K562 (cell line): ENCODE results near the gene YBX3. TPM values are rescaled to one million over a fixed set of nuclear protein-coding genes. Genes with fewer than 3 reads are reported as not detected.

Experiments
- ATAC-seq: fragments of 200-7000 bp; cut with Tn5 transposase; 3 replicates; pipeline ENCODE4 v1.9.1; 2020; ENCODE audit warnings: moderate library complexity
- BruUV-seq: library from RNA; stranded (reverse); fragments of 400-500 nt; replicated peaks from 2 replicates; lab custom pipeline; 2021; lab: Mats Ljungman, UMichigan
- CTCF ChIA-PET: fragments of 300-600 bp; formaldehyde crosslinking; extraction: SDS; loops from one replicate; lab custom pipeline; 2021; ENCODE audit warnings: low intra/inter-chr PET ratio; lab: Yijun Ruan, JAX
- POLR2A ChIA-PET: fragments of 300-600, 350-650 bp; sonication (Branson Sonifier 250); formaldehyde crosslinking; extraction: SDS; loops from one replicate; lab custom pipeline; 2021; ENCODE audit warnings: antibody characterized with exemption, inconsistent platforms; lab: Yijun Ruan, JAX
- DNase-seq, 4 experiments: peaks; one replicate each; pipeline versions ENCODE4 v3.0.0 to v3.0.0-alpha.2; 2011 to 2018; ENCODE audit warnings: low spot score in 3 of 4, mixed read lengths in 3 of 4; ENCODE audit errors: extremely low read depth in 1 of 4
- FAIRE-seq: peaks from 2 replicates; lab custom pipeline; 2011; peaks lifted over from hg19 to GRCh38; lab: Jason Lieb, UNC
- H2AFZ ChIP-seq: 2 replicates; pipeline ENCODE4 v1.6.0; 2011; ENCODE audit warnings: low read depth, low read length, control low read depth, inconsistent platforms
- H3K27ac ChIP-seq: fragments of 200-600 bp; 3 replicates; pipeline ENCODE4 v1.8.0; 2011; ENCODE audit warnings: low read depth, mild to moderate bottlenecking, control low read depth, inconsistent platforms, low read length, moderate library complexity, mixed read lengths; ENCODE audit errors: extremely low read depth
- H3K27me3 ChIP-seq, 2 experiments: fragments of 300-600 bp in 1 of 2; 2 replicates in 1 of 2; 3 replicates in 1 of 2; pipeline versions ENCODE4 v1.6.0 to v1.8.0; 2011; ENCODE audit warnings: inconsistent platforms in 2 of 2, low read length in 2 of 2, mild to moderate bottlenecking in 1 of 2, mixed read lengths in 1 of 2, moderate library complexity in 1 of 2; ENCODE audit not compliant: control insufficient read depth in 2 of 2, insufficient read depth in 2 of 2
- H3K36me3 ChIP-seq: fragments of 300-600 bp; 3 replicates; pipeline ENCODE4 v1.8.0; 2011; ENCODE audit warnings: mild to moderate bottlenecking, low read length, inconsistent platforms; ENCODE audit not compliant: control insufficient read depth, insufficient read depth
- H3K4me1 ChIP-seq, 2 experiments: fragments of 200-600 bp in 1 of 2; replicated peaks in 1 of 2; 2 replicates in 1 of 2; 3 replicates in 1 of 2; pipeline versions ENCODE4 v1.5.1 to v1.8.0; 2011; ENCODE audit warnings: inconsistent platforms in 2 of 2, low read length in 2 of 2, mild to moderate bottlenecking in 1 of 2, mixed read lengths in 1 of 2, moderate library complexity in 1 of 2; ENCODE audit not compliant: control insufficient read depth in 2 of 2, insufficient read depth in 2 of 2
- H3K4me2 ChIP-seq: 2 replicates; pipeline ENCODE4 v1.6.1; 2011; ENCODE audit warnings: low read length, control low read depth, inconsistent platforms, mixed read lengths; ENCODE audit not compliant: insufficient read depth
- H3K4me3 ChIP-seq: fragments of 200-600 bp; sonication (generic), shearing (Covaris generic); 2 replicates; pipeline ENCODE4 v1.5.1; 2016; ENCODE audit warnings: control low read depth, inconsistent platforms
- H3K79me2 ChIP-seq: fragments of 200-600 bp; 3 replicates; pipeline ENCODE4 v1.8.0; 2011; ENCODE audit warnings: low read length, inconsistent platforms; ENCODE audit not compliant: control insufficient read depth, insufficient read depth
- H3K9ac ChIP-seq, 2 experiments: 2 replicates each; pipeline versions ENCODE4 v1.6.0 to v1.6.1; 2011; ENCODE audit warnings: low read depth in 2 of 2, low read length in 2 of 2, control low read depth in 1 of 2, inconsistent platforms in 1 of 2, mild to moderate bottlenecking in 1 of 2, mixed read lengths in 1 of 2; ENCODE audit not compliant: insufficient read depth in 1 of 2
- H3K9me1 ChIP-seq: one replicate; pipeline ENCODE4 v1.6.0; 2011; ENCODE audit warnings: inconsistent platforms, mild to moderate bottlenecking, low read length, moderate library complexity; ENCODE audit not compliant: control insufficient read depth, insufficient read depth
- H3K9me3 ChIP-seq: replicated peaks from 2 replicates; pipeline ENCODE4 v1.5.1; 2011; ENCODE audit warnings: low read depth, low read length, inconsistent platforms; ENCODE audit not compliant: control insufficient read depth, insufficient read depth
- H4K20me1 ChIP-seq: replicated peaks from 2 replicates; pipeline ENCODE4 v1.6.1; 2011; ENCODE audit warnings: low read length, inconsistent platforms, mixed read lengths; ENCODE audit not compliant: control insufficient read depth, insufficient read depth
- BRCA1 ChIP-seq, 2 experiments: fragments of 450-650 bp in 1 of 2; sonication (generic) in 1 of 2; formaldehyde crosslinking in 1 of 2; IDR thresholded peaks; 2 replicates each; pipeline versions ENCODE4 v1.5.0 to v1.6.1; 2017 to 2020; ENCODE audit warnings: mild to moderate bottlenecking in 1 of 2, missing genetic modification reagents in 1 of 2
- EGR1 ChIP-seq: fragments of 450-650 bp; conservative IDR thresholded peaks from 2 replicates; pipeline ENCODE4 v1.6.1; 2017; ENCODE audit warnings: mild to moderate bottlenecking
- ESRRB ChIP-seq: fragments of 250-450 bp; sonication (Bioruptor Pico); IDR thresholded peaks from 2 replicates; pipeline ENCODE4 v1.5.0; 2020; ENCODE audit warnings: mild to moderate bottlenecking, moderate library complexity, borderline replicate concordance
- FOSL1 ChIP-seq: fragments of 200-800 bp; sonication (Bioruptor generic); conservative IDR thresholded peaks from 2 replicates; pipeline ENCODE4 v1.6.1; 2016; ENCODE audit warnings: missing genetic modification characterization, missing compliant biosample characterization
- NCOA1 ChIP-seq: fragments of 450-650 bp; IDR thresholded peaks from 2 replicates; pipeline ENCODE4 v1.6.1; 2016; ENCODE audit warnings: low read depth
- NFRKB ChIP-seq: fragments of 450-650 bp; IDR thresholded peaks from 2 replicates; pipeline ENCODE4 v1.6.1; 2016; ENCODE audit warnings: low read depth
- RBM25 ChIP-seq: fragments of 200-400 bp; formaldehyde crosslinking; IDR thresholded peaks from 2 replicates; pipeline ENCODE4 v1.6.1; 2018; ENCODE audit warnings: low read length, low read depth, moderate library complexity; ENCODE audit not compliant: severe bottlenecking
- SIX5 ChIP-seq, 2 experiments: IDR thresholded peaks; 2 replicates each; pipeline ENCODE4 v1.6.1; 2011; ENCODE audit warnings: low read length in 2 of 2, borderline replicate concordance in 1 of 2, low read depth in 1 of 2, mild to moderate bottlenecking in 1 of 2, moderate library complexity in 1 of 2; ENCODE audit not compliant: insufficient read depth in 1 of 2
- SRSF7 ChIP-seq: fragments of 200-400 bp; formaldehyde crosslinking; optimal IDR thresholded peaks from 2 replicates; pipeline ENCODE3; 2017; ENCODE audit warnings: mild to moderate bottlenecking, low read depth, low read length
- ZC3H8 ChIP-seq: fragments of 450-650 bp; IDR thresholded peaks from 2 replicates; pipeline ENCODE4 v1.6.1; 2017
- ZKSCAN8 ChIP-seq: fragments of 200-800 bp; sonication (Bioruptor generic); IDR thresholded peaks from 2 replicates; pipeline ENCODE4 v1.6.1; 2016; ENCODE audit warnings: missing genetic modification characterization, missing compliant biosample characterization
- ZNF282 ChIP-seq: sonication (generic); formaldehyde crosslinking; IDR thresholded peaks from 2 replicates; pipeline ENCODE4 v1.8.1; 2023; ENCODE audit warnings: missing genetic modification reagents
- ZNF717 ChIP-seq: fragments of 250-450 bp; sonication (Bioruptor Pico); IDR thresholded peaks from 2 replicates; pipeline ENCODE4 v1.5.0; 2021
- WGBS: fragments of 100-300 bp; shearing (Covaris generic); methylation state at CpG from one replicate; pipeline ENCODE4 v1.1.6; 2016; ENCODE audit warnings: low coverage, mixed read lengths; ENCODE audit not compliant: insufficient coverage; ENCODE audit errors: missing lambda C conversion rate; 5-methylcytosine and 5-hydroxymethylcytosine counted together
- in situ Hi-C: fragments of 300-500 bp; cut with MboI; formaldehyde crosslinking; loops from 4 replicates; pipeline ENCODE4 v1.15.0; 2018; ENCODE audit warnings: inconsistent platforms, mixed read lengths
- intact Hi-C: fragments of 100-400 bp; cut with micrococcal nuclease; formaldehyde crosslinking; loops from 2 replicates; pipeline ENCODE4 v1.14.2; 2022
- polyA plus RNA-seq, 8 experiments: library from polyadenylated mRNA; depleted of rRNA in 4 of 8; stranded (reverse) in 5 of 8; unstranded in 3 of 8; fragments of >200 nt; fragmentation: Nextera tagmentation in 2 of 8; fragmentation: Illumina TruSeq in 1 of 8; extraction: Ambion mirVana in 2 of 8; extraction: Trizol in 1 of 8; gene quantifications; 2 replicates each; pipeline versions ENCODE4 v1.2.1 to v1.2.3, GENCODE V29; 2011 to 2014; ENCODE audit warnings: inconsistent platforms in 1 of 8, missing spikeins in 1 of 8
- total RNA-seq, 7 experiments: library from RNA; depleted of rRNA in 6 of 7; stranded (reverse); fragments of >200 nt in 6 of 7; fragmentation: Illumina TruSeq in 2 of 7; extraction: Trizol in 2 of 7; gene quantifications; 2 replicates each; pipeline versions ENCODE4 v1.2.1 to v1.2.3, GENCODE V29; 2011 to 2021; ENCODE audit warnings: low replicate concordance in 1 of 7
- TF ChIP-seq, protein P1 (sequence below): fragments of 450-650 bp; IDR thresholded peaks from 2 replicates; pipeline ENCODE4 v1.6.1; 2016
- TF ChIP-seq, protein P2 (sequence below): fragments of 250-450 bp; sonication (Bioruptor Pico); IDR thresholded peaks from 2 replicates; pipeline ENCODE4 v1.5.0; 2020; ENCODE audit warnings: mild to moderate bottlenecking, borderline replicate concordance
- TF ChIP-seq, protein P3 (sequence below): sonication (generic); IDR thresholded peaks from 2 replicates; pipeline ENCODE4 v1.6.1; 2016

The YBX3 gene
- total and polyA plus RNA-seq, 9 of the 15 experiments (the other 6 are each of a cell fraction or from before 2014, with no cell fraction given) = 47.0 to 239 (median 81.5) TPM

DNA sequence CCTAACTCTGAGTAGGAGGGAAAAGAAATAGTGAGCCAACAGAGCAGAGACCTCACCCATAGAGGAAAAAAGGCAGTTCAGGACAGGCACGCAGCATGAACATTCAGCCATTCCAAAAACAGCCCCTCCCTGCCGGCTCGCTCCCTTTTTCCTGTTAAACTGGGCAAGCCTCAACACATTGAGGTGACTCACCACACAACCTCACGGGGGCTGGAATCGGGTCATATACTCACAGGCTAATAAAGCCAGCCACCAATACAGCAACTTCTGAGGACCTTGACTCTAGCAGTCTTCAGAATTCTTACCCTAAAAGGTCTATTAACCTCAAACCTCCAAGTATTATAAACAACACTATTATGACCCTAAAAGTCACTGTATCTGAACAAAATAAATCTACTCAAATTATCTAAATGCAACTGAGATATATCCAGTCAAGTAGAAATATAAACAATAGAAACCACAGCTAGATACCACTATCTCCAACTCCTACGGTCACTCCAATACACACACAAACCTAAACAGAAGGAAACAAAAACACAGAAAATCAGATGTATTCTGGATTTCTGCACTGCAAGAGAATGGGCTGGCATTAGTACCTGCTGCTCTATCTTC lies 6.3 kb downstream of the YBX3 start:
- no peak for FAIRE-seq

DNA sequence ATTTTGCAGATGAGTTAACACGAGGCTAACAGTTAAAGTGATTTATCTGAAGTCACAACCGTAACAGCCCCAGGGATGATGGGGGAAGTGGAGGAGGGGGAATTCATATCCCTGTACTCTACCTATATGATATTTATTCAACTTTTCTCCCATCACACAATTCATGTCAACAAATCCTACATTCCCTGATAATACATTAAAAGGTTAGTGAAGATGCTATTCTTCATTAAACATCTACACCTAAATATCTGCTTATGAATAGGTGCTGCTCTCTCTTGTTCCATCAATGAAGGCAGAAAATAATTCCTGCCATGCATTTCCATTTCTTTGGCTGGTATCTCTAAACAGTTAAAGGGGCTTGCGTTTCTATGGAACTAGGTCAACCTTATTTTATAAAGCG lies 6.8 kb downstream of the YBX3 start:
- Histone ChIP-seq H2AFZ (no peak overlapping the region), H3K79me2 (peaks cover 54% of the 10 kb centered on the region), H3K4me3 (no peak overlapping the region), H3K4me2 (no peak overlapping the region), H3K27me3 (no peaks in the 10 kb centered on the region), H3K4me1 (peaks cover 0 to 3% of the 10 kb centered on the region in 2 experiments; a peak in 1 of 5 replicates), H3K27ac (no peak overlapping the region), H3K9me1 (no peaks in the 10 kb centered on the region), H3K36me3 (peaks cover 87% of the 10 kb centered on the region), H3K9ac (no peak overlapping the region), H4K20me1 (no peaks in the 10 kb centered on the region), H3K9me3 (no peaks in the 10 kb centered on the region)
- intact Hi-C loops = no loop called here
- ChIA-PET POLR2A (no interaction called here), CTCF (no interaction called here)
- no peak for ATAC-seq
- no TSS peak for BruUV-seq
- FAIRE-seq = no peak
- DNase-seq = no peak
- in situ Hi-C loops = no loop called here
- WGBS = 91% methylated on average over 3 of the region's 4 CpGs
- TF ChIP-seq, protein P1, sequence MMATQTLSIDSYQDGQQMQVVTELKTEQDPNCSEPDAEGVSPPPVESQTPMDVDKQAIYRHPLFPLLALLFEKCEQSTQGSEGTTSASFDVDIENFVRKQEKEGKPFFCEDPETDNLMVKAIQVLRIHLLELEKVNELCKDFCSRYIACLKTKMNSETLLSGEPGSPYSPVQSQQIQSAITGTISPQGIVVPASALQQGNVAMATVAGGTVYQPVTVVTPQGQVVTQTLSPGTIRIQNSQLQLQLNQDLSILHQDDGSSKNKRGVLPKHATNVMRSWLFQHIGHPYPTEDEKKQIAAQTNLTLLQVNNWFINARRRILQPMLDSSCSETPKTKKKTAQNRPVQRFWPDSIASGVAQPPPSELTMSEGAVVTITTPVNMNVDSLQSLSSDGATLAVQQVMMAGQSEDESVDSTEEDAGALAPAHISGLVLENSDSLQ = no peak
- TF ChIP-seq, protein P2, sequence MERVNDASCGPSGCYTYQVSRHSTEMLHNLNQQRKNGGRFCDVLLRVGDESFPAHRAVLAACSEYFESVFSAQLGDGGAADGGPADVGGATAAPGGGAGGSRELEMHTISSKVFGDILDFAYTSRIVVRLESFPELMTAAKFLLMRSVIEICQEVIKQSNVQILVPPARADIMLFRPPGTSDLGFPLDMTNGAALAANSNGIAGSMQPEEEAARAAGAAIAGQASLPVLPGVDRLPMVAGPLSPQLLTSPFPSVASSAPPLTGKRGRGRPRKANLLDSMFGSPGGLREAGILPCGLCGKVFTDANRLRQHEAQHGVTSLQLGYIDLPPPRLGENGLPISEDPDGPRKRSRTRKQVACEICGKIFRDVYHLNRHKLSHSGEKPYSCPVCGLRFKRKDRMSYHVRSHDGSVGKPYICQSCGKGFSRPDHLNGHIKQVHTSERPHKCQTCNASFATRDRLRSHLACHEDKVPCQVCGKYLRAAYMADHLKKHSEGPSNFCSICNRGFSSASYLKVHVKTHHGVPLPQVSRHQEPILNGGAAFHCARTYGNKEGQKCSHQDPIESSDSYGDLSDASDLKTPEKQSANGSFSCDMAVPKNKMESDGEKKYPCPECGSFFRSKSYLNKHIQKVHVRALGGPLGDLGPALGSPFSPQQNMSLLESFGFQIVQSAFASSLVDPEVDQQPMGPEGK (CRISPR knock-in tag) = no peak
- TF ChIP-seq EGR1 (no peak), BRCA1 (IDR thresholded peaks at IDR 0.05) (no peak), BRCA1 (CRISPR knock-in tag; IDR thresholded peaks at IDR 0.05) (no peak), ESRRB (CRISPR knock-in tag) (no peak), NCOA1 (no peak), ZNF282 (CRISPR knock-in tag) (no peak), SIX5 (IDR thresholded peaks at IDR 0.05; ENCODE audit: borderline replicate concordance in 1 of 2, insufficient read depth in 1 of 2, low read depth in 1 of 2, low read length in 2 of 2) (no peak), NFRKB (no peak)
- TF ChIP-seq, protein P3, sequence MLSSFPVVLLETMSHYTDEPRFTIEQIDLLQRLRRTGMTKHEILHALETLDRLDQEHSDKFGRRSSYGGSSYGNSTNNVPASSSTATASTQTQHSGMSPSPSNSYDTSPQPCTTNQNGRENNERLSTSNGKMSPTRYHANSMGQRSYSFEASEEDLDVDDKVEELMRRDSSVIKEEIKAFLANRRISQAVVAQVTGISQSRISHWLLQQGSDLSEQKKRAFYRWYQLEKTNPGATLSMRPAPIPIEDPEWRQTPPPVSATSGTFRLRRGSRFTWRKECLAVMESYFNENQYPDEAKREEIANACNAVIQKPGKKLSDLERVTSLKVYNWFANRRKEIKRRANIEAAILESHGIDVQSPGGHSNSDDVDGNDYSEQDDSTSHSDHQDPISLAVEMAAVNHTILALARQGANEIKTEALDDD = no peak

More for the DNA sequence above, 6.3 kb downstream of the YBX3 start:
- Histone ChIP-seq H3K9me1 (no peaks in the 10 kb centered on the region), H2AFZ (no peak overlapping the region), H3K9me3 (no peaks in the 10 kb centered on the region), H3K9ac (no peak overlapping the region), H3K4me2 (no peak overlapping the region), H3K27me3 (no peaks in the 10 kb centered on the region)
- ChIA-PET CTCF (no interaction called here), POLR2A (no interaction called here)
- no peak for DNase-seq
- intact Hi-C loops = no loop called here
- in situ Hi-C loops = no loop called here
- no TSS peak for BruUV-seq
- no peak for ATAC-seq
- TF ChIP-seq SRSF7 (no peak), ZNF717 (CRISPR knock-in tag) (no peak), RBM25 (no peak), FOSL1 (peak; percentile 84), ZC3H8 (no peak), ZKSCAN8 (CRISPR knock-in tag) (no peak)
- TF ChIP-seq, all 486 proteins: peak for 1
- Histone ChIP-seq H3K36me3 (peaks cover 81% of the 10 kb centered on the region), H3K27ac (no peak overlapping the region), H3K4me1 (peaks cover 0 to 3% of the 10 kb centered on the region in 2 experiments; a peak in 1 of 5 replicates), H3K79me2 (peaks cover 59% of the 10 kb centered on the region), H3K4me3 (no peak overlapping the region), H4K20me1 (0 out of 2 replicates have a peak, but pooled peaks cover 2% of the 10 kb centered on the region)
- WGBS = 74% methylated on average over 6 of the region's 6 CpGs
